ENCODE results near the gene ARTN. TPM values are rescaled to one million over a fixed set of nuclear protein-coding genes. Genes with fewer than 3 reads are reported as not detected.
A peak's percentile ranks its signal among the peaks of the same experiment; 100 is the strongest.

The ARTN gene
- total RNA-seq, 1 experiment from 2014 or later: 10.6 TPM

DNA sequence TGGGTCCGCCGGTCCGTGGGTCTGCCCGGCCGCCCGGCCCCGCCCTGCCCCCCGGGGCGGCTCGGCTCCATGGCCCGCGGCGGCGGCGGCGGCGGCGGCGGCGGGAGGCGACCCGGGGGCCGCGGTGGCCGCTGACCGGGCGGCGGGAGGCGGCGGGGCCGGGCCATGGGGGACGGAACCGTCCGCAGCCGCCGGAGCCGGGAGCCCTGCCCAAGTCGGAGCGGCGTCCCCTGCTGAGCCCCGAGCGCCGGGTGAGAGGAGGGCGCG is 45.6 kb downstream of the ARTN start:
- Histone ChIP-seq H4K5ac (ENCODE audit: insufficient read length, low read depth, low read length) (no peak overlapping the region), H4K8ac (replicated peaks; ENCODE audit: insufficient read length, low read depth, low read length) (no peak overlapping the region), H3K18ac (ENCODE audit: insufficient read length, low read depth, low read length) (no peak overlapping the region), H3K9me3 (ENCODE audit: control insufficient read depth, low read depth, low read length) (no peaks in the 10 kb centered on the region), H2AK5ac (ENCODE audit: insufficient read length, low read length) (no peak overlapping the region), H3K9ac (ENCODE audit: extremely low read depth, insufficient read length, low read length) (no peak overlapping the region), H3K4ac (ENCODE audit: low read depth, low read length) (no peak overlapping the region), H3K27me3 (ENCODE audit: insufficient read depth, low read length) (no peaks in the 10 kb centered on the region), H2BK120ac (ENCODE audit: low read depth, low read length, poor library complexity, severe bottlenecking) (no peak overlapping the region), H3K79me2 (ENCODE audit: insufficient read depth, low read length) (peaks cover 3% of the 10 kb centered on the region; the same call in 1 of the 2 replicates), H4K20me1 (ENCODE audit: control insufficient read depth, insufficient read depth, insufficient read length) (no peaks in the 10 kb centered on the region), H3K79me1 (ENCODE audit: insufficient read depth, low read depth, low read length, poor library complexity, severe bottlenecking) (peaks cover 6% of the 10 kb centered on the region), H3K23ac (ENCODE audit: insufficient read length, low read depth, low read length) (no peak overlapping the region), H3K4me1 (ENCODE audit: insufficient read depth, low read length) (peaks cover 8% of the 10 kb centered on the region; the same call in 1 of the 2 replicates), H2BK15ac (ENCODE audit: low read depth, low read length) (no peak overlapping the region), H2AFZ (ENCODE audit: low read length) (no peak overlapping the region), H3K56ac (ENCODE audit: insufficient read length, low read depth, low read length) (no peak overlapping the region), H2BK20ac (ENCODE audit: low read depth, low read length, poor library complexity, severe bottlenecking) (no peak overlapping the region), H3K14ac (ENCODE audit: insufficient read depth, low read length) (no peak overlapping the region), H3K4me2 (ENCODE audit: insufficient read depth, insufficient read length, low read length) (no peak overlapping the region), H3K23me2 (ENCODE audit: insufficient read length, low read depth, low read length, poor library complexity, severe bottlenecking) (peaks cover 21% of the 10 kb centered on the region), H3K27ac (ENCODE audit: insufficient read length, low read depth, low read length) (no peak overlapping the region), H4K91ac (ENCODE audit: insufficient read length, low read depth, low read length) (no peak overlapping the region), H2BK5ac (ENCODE audit: insufficient read length, low read length) (no peak overlapping the region), H3T11ph (ENCODE audit: low read length) (no peak overlapping the region), H2BK12ac (ENCODE audit: insufficient read length, low read depth, low read length) (no peak overlapping the region)
- Mint-ChIP-seq H3K27me3 (ENCODE audit: low read depth) (no peaks in the 10 kb centered on the region), H3K36me3 (ENCODE audit: insufficient read depth in 1 of 3, low read depth in 3 of 3) (peaks cover 23 to 51% (median 48%) of the 10 kb centered on the region in 3 experiments; a peak in 6 of 7 replicates), H3K9me3 (no peaks in the 10 kb centered on the region; a peak in 1 of 5 replicates), H3K27ac (no peak overlapping the region), H3K4me3 (peak overlapping the region in 1 of 2 experiments; percentile 89; a peak in 2 of 5 replicates), H3K4me1 (peaks cover 27 to 33% of the 10 kb centered on the region in 2 experiments)
- WGBS (ENCODE audit: extremely low coverage, insufficient read length, low lambda C conversion rate): no CpG with 5 or more reads among the region's 45 CpGs
- TF ChIP-seq, protein P1, sequence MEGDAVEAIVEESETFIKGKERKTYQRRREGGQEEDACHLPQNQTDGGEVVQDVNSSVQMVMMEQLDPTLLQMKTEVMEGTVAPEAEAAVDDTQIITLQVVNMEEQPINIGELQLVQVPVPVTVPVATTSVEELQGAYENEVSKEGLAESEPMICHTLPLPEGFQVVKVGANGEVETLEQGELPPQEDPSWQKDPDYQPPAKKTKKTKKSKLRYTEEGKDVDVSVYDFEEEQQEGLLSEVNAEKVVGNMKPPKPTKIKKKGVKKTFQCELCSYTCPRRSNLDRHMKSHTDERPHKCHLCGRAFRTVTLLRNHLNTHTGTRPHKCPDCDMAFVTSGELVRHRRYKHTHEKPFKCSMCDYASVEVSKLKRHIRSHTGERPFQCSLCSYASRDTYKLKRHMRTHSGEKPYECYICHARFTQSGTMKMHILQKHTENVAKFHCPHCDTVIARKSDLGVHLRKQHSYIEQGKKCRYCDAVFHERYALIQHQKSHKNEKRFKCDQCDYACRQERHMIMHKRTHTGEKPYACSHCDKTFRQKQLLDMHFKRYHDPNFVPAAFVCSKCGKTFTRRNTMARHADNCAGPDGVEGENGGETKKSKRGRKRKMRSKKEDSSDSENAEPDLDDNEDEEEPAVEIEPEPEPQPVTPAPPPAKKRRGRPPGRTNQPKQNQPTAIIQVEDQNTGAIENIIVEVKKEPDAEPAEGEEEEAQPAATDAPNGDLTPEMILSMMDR (conservative IDR thresholded peaks at IDR 0.05): no peak
- DNase-seq: no peak
